Suprapubic skin (tissue), 4 donors: ENCODE results near the gene ANTXR1.

Experiments used
- EP300 ChIP-seq: sonication (generic); formaldehyde crosslinking; IDR thresholded peaks from one replicate; pipeline ENCODE4 v1.6.1; 2017; ENCODE audit warnings: antibody characterized with exemption
- POLR2A ChIP-seq, 2 donors: fragments of 450-650 bp; IDR thresholded peaks; one replicate each; pipeline ENCODE4 v1.6.1; 2017; ENCODE audit warnings: antibody characterized with exemption in 2 of 2, mild to moderate bottlenecking in 2 of 2, moderate library complexity in 2 of 2
- POLR2AphosphoS5 ChIP-seq, 3 donors: sonication (generic); formaldehyde crosslinking; IDR thresholded peaks; one replicate each; pipeline ENCODE4 v1.6.1; 2017; ENCODE audit warnings: antibody characterized with exemption in 3 of 3
- TF ChIP-seq, protein P1 (sequence below), 2 donors: fragments of 200-600 bp in 1 of 2; fragments of 450-650 bp in 1 of 2; sonication (generic) in 1 of 2; IDR thresholded peaks; one replicate each; pipeline ENCODE4 v1.5.1; 2016 to 2019; ENCODE audit warnings: antibody characterized with exemption in 2 of 2, mild to moderate bottlenecking in 1 of 2, moderate library complexity in 1 of 2

DNA sequence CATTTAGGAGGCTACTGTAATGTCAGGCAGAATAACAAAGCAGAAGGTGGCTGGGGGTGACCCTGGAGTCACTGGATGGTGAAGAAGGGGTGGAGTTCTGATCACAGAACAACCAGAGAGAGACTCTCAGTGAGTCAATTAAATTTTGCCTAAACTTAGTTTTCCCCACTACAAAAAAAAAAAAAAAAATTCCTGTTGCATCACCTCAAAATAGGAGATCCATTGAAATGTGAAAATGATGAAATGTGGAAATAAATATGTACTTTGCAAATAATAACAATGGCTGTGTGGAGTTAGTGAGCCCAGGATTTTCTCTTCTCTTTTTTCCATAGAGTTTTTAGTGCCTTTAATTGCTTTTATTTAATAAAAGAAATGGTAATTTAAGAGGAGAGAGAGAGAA, 208.5 kb downstream of the ANTXR1 start:
- TF ChIP-seq, protein P1, sequence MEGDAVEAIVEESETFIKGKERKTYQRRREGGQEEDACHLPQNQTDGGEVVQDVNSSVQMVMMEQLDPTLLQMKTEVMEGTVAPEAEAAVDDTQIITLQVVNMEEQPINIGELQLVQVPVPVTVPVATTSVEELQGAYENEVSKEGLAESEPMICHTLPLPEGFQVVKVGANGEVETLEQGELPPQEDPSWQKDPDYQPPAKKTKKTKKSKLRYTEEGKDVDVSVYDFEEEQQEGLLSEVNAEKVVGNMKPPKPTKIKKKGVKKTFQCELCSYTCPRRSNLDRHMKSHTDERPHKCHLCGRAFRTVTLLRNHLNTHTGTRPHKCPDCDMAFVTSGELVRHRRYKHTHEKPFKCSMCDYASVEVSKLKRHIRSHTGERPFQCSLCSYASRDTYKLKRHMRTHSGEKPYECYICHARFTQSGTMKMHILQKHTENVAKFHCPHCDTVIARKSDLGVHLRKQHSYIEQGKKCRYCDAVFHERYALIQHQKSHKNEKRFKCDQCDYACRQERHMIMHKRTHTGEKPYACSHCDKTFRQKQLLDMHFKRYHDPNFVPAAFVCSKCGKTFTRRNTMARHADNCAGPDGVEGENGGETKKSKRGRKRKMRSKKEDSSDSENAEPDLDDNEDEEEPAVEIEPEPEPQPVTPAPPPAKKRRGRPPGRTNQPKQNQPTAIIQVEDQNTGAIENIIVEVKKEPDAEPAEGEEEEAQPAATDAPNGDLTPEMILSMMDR (IDR thresholded peaks at IDR 0.05): no peak
- TF ChIP-seq POLR2A (IDR thresholded peaks at IDR 0.05) (no peak), POLR2AphosphoS5 (IDR thresholded peaks at IDR 0.05) (no peak), EP300 (no peak)
